ENCODE results near the gene ACADSB. TPM values are rescaled to one million over a fixed set of nuclear protein-coding genes. Genes with fewer than 3 reads are reported as not detected.

ACADSB gene
- total RNA-seq, 1 experiment from 2014 or later: 12.8 TPM

DNA sequence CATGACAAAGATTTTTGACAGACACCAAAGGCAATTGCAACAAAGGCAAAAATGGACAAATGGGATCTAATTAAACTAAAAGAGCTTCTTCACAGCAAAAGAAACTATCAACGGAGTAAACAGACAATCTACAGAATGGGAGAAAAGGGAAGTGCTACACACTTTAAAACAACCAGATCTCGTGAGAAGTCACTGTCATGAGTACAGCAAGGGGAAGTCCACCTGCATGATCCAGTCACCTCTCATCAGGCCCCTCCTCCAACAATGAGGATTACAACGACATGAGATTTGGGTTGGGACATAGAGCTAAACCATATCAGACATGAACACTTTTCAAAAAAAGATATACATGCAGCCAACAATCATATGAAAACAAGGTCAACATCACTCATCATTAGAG, 40.1 kb upstream of the ACADSB start:
- Histone ChIP-seq H3K9me2 (ENCODE audit: insufficient read depth) (no peaks in the 10 kb centered on the region), H3K36me3 (ENCODE audit: low read depth) (no peaks in the 10 kb centered on the region), H3K4me3 (no peak overlapping the region), H3K9me3 (ENCODE audit: insufficient read depth, low read depth) (no peaks in the 10 kb centered on the region; the same call in 1 of the 2 replicates), H3K27ac (no peak overlapping the region), H3K79me2 (ENCODE audit: low read depth) (no peaks in the 10 kb centered on the region), H3K4me2 (no peak overlapping the region), H3F3A (ENCODE audit: insufficient read depth, low read depth) (no peaks in the 10 kb centered on the region), H3K4me1 (replicated peaks; ENCODE audit: insufficient read depth) (no peaks in the 10 kb centered on the region), H4K20me1 (ENCODE audit: insufficient read depth) (no peaks in the 10 kb centered on the region), H3K27me3 (ENCODE audit: insufficient read depth, low read depth) (no peaks in the 10 kb centered on the region), H2AFZ (no peak overlapping the region)
- TF ChIP-seq, protein P1, sequence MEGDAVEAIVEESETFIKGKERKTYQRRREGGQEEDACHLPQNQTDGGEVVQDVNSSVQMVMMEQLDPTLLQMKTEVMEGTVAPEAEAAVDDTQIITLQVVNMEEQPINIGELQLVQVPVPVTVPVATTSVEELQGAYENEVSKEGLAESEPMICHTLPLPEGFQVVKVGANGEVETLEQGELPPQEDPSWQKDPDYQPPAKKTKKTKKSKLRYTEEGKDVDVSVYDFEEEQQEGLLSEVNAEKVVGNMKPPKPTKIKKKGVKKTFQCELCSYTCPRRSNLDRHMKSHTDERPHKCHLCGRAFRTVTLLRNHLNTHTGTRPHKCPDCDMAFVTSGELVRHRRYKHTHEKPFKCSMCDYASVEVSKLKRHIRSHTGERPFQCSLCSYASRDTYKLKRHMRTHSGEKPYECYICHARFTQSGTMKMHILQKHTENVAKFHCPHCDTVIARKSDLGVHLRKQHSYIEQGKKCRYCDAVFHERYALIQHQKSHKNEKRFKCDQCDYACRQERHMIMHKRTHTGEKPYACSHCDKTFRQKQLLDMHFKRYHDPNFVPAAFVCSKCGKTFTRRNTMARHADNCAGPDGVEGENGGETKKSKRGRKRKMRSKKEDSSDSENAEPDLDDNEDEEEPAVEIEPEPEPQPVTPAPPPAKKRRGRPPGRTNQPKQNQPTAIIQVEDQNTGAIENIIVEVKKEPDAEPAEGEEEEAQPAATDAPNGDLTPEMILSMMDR (conservative IDR thresholded peaks at IDR 0.05): no peak
- TF ChIP-seq EZH2 (IDR thresholded peaks at IDR 0.05; ENCODE audit: low read depth): no peak
- no TSS peak for BruUV-seq (replicated peaks)
- no peak for DNase-seq
- CTCF ChIA-PET: no interaction called here
- POLR2A ChIA-PET (ENCODE audit: unreplicated experiment): no interaction called here
- intact Hi-C loops (cut with micrococcal nuclease; ENCODE audit: unreplicated experiment): no loop called here

DNA sequence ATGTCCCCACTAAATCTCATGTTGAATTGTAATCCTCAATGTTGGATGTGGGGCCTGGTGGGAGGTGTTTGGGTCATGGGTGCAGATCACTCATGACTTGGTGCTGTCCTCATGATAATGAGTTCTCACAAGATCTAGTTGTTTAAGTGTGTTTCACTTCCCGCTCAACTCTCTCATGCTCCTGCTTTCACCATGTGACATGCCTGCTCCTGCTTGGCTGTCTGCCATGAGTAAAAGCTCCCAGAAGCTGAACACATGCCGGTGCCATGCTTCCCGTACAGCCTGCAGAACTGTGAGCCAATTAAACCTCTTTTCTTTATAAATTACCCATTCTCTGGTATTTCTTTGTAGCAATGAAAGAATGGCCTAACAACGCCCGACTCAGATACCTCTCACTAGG, 34.8 kb upstream of the ACADSB start:
- Histone ChIP-seq H3F3A (ENCODE audit: insufficient read depth, low read depth) (no peaks in the 10 kb centered on the region), H4K20me1 (ENCODE audit: insufficient read depth) (no peaks in the 10 kb centered on the region), H3K36me3 (ENCODE audit: low read depth) (no peaks in the 10 kb centered on the region), H3K27ac (no peak overlapping the region), H3K4me1 (replicated peaks; ENCODE audit: insufficient read depth) (no peaks in the 10 kb centered on the region), H3K9me2 (ENCODE audit: insufficient read depth) (no peaks in the 10 kb centered on the region), H3K4me2 (no peak overlapping the region), H3K79me2 (ENCODE audit: low read depth) (no peaks in the 10 kb centered on the region), H3K9me3 (ENCODE audit: insufficient read depth, low read depth) (no peaks in the 10 kb centered on the region), H3K27me3 (ENCODE audit: insufficient read depth, low read depth) (no peaks in the 10 kb centered on the region), H3K4me3 (no peak overlapping the region), H2AFZ (no peak overlapping the region)
- BruUV-seq (replicated peaks): no TSS peak
- intact Hi-C loops (cut with micrococcal nuclease; ENCODE audit: unreplicated experiment): no loop called here
- no peak for TF ChIP-seq EZH2 (IDR thresholded peaks at IDR 0.05; ENCODE audit: low read depth)
- TF ChIP-seq, protein P1 (conservative IDR thresholded peaks at IDR 0.05): no peak
- ChIA-PET CTCF (no interaction called here), POLR2A (ENCODE audit: unreplicated experiment) (no interaction called here)
- DNase-seq: no peak

DNA sequence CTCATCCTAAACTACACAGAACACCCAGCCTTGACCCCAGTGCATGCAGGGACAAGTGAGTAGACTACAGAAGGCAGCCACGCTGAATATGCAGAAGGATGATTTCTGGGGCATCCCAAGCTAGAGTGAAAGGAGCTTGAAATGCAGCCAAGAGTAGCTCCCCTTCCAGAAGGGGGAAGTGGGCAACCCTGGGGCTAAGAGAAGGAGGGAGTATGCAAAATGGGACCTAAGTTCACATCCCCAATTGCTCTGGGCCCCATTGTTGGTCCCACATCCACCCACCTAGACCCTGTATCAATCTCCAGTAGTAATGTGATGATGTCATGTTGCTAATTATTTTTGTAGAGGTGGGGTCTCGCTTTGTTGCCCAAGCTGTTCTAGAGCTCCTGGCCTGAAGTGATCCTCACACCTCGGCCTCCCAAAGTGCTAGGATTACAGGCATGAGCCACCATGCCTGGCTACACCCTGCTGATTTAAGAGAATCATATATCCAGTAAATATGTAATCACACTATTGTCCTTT, 34.2 kb upstream of the ACADSB start:
- Histone ChIP-seq H3K4me3 (no peak overlapping the region), H3K4me1 (replicated peaks; ENCODE audit: insufficient read depth) (peaks cover under 1% of the 10 kb centered on the region), H3F3A (ENCODE audit: insufficient read depth, low read depth) (no peaks in the 10 kb centered on the region), H3K4me2 (no peak overlapping the region), H3K27ac (no peak overlapping the region), H4K20me1 (ENCODE audit: insufficient read depth) (no peaks in the 10 kb centered on the region), H3K27me3 (ENCODE audit: insufficient read depth, low read depth) (no peaks in the 10 kb centered on the region), H3K9me2 (ENCODE audit: insufficient read depth) (no peaks in the 10 kb centered on the region), H3K36me3 (ENCODE audit: low read depth) (no peaks in the 10 kb centered on the region), H3K9me3 (ENCODE audit: insufficient read depth, low read depth) (no peaks in the 10 kb centered on the region), H2AFZ (no peak overlapping the region), H3K79me2 (ENCODE audit: low read depth) (no peaks in the 10 kb centered on the region)
- intact Hi-C loops (cut with micrococcal nuclease; ENCODE audit: unreplicated experiment): no loop called here
- ChIA-PET CTCF (no interaction called here), POLR2A (ENCODE audit: unreplicated experiment) (no interaction called here)
- DNase-seq: no peak
- TF ChIP-seq EZH2 (IDR thresholded peaks at IDR 0.05; ENCODE audit: low read depth): no peak
- TF ChIP-seq, protein P1 (conservative IDR thresholded peaks at IDR 0.05): no peak
- BruUV-seq (replicated peaks): no TSS peak
